Stimulated activated CD4-positive, alpha-beta T cell treated with anti-CD3 and anti-CD28 coated beads, Interleukin-15, amount 100 ng/mL, for 1 hour (primary cell): Measurements from ENCODE around the gene OR4C5.
"Not testable (repeated sequence)": the region's sequence is repeated elsewhere in the genome, so short reads cannot be mapped to it uniquely, and the experiment has no call there.

Experiments used
- DNase-seq, 2 donors: peaks; one replicate each; pipeline ENCODE4 v3.0.0-alpha.2; 2020; ENCODE audit warnings: low read depth in 1 of 2, low spot score in 1 of 2

The OR4C5 gene

GRCh38 chr11:48366365-48366764 is at the start of gene OR4C5:
Gene OR4C5 (minus strand): TSS chr11:48366465. CDS start chr11:48366465, 0 bp downstream.
- no peak for DNase-seq

DNA sequence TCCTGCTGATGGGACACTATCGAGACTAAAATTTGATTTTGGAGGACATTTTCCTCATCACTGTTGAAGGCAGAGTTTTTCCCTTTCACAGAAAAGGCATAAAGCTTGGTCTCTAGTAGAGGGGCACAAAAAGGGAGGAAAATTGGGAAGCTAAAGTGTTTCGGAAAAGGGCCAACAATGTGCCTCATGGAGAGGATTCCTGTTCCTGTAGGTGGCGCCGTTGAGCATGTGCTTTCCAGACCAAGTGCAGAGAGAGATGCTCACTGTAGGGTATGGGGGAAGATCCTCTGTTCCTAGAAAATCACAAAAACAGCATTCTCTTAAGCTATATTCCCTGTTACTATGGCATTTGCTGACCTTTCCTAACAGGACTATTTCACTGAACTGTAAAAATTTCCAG is 18.4 kb upstream of the OR4C5 start:
- no peak for DNase-seq

DNA sequence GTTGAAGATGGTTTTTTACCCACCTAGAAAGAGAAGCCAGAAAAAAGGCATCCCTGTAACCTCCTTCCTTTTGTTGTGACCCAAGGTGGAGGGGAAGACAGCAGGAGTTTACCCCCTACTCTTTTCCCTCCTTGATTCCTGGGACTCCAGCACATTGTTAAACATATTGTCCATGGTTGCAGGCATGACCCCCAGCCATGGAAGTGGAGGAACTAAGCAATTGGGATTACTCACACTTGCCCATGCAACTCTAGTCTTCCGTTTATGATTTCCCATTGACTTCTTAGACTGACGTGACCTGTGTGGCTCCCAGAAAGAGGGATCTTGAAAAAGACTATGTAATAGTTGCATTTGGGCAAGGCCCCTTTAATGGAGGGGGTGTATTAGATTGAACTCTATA is 17.9 kb upstream of the OR4C5 start:
- not testable (repeated sequence) for DNase-seq

GRCh38 chr11:48361289-48361688 is 5.0 kb downstream of the OR4C5 start:
- DNase-seq = not testable (repeated sequence)

DNA sequence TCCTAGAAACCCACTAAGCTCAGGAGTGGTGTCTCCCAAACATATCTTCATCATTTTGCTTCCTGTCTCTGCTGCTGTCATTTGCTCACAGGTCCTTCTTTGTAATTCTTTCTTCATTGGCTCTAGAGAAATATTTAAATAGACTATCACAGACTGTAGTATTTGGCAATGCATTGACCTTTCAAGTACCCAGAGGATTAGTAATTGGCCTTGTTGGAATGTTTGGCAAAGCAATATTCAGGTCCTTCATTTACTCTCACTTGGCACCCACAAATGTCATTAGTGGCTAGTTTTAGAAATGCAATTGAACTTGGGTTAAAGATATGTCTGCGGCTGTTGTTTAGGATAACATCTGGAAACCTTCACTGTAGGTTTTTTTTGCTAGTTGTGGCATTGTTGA is 11.6 kb downstream of the OR4C5 start:
- DNase-seq = no peak

- no peak for DNase-seq
Measured at GRCh38 chr11:48354013-48354412, 12.3 kb downstream of the OR4C5 start.

GRCh38 chr11:48346286-48346685 is 20.0 kb downstream of the OR4C5 start:
- DNase-seq = not testable (repeated sequence)

DNA sequence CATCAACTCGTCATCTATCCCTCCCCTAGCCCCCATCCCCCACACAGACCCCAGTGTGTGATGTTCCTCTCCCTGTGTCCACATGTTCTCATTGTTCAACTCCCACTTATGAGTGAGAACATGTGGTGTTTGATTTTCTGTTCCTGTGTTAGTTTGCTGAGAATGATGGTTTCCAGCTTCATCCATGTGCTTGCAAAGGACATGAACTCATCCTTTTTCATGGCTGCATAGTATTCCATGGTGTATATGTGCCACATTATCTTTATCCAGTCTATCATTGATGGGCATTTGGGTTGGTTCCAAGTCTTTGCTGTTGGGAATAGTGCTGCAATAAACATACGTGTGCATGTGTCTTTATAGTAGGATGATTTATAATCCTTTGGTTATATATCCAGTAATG is 23.8 kb downstream of the OR4C5 start:
- not testable (repeated sequence) for DNase-seq

DNA sequence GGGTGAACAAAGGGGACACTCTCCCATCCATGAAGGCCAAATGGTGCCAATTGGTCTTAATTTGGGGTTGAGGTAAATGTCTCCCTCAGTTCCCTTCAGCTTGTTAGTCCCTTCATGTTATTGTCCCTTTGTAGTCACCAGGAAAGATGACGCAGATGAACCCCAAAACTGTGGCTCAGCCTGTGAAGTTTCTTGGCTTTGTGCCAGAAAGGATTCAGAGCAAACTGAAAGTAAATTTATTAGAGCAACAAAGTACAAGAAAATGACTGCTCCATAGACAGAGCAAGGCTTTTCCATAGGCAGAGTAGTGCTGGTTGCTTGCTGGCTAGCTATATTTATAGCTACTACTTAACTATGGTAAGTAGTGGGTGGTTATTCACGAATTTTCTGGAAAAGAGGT is 24.8 kb downstream of the OR4C5 start:
- DNase-seq = no peak

GRCh38 chr11:48324620-48325019 is 41.6 kb downstream of the OR4C5 start, which contains the start of gene OR4C3:
Gene OR4C3 (plus strand): TSS chr11:48324920. CDS start chr11:48325022, 102 bp downstream.
- not testable (repeated sequence) for DNase-seq

DNA sequence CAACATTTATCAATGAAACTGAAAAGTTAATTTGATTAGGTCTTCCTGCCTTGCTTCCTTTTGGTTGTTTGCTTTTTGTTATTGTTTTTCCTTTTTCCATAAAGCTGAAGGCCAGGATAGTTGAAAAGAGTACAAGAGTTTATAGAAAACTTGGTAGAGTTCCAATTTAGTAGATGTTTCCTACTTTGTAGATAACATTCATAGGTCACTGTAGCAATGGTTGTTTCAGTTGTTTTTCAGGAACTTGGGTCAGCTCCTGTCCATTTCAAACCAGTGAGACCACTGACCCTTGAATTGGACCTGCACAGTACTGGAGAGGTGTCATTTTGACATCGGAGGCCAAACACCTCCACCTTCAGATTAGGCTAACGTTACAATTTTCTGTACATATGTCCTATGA is 46.5 kb downstream of the OR4C5 start:
- not testable (repeated sequence) for DNase-seq
